AG09309 (cell line): Measurements from ENCODE around the gene EBLN1.
A peak's percentile ranks its signal among the peaks of the same experiment; 100 is the strongest.

Experiments used
- DNase-seq: peaks from one replicate; pipeline ENCODE4 v3.0.0-alpha.2; 2010; ENCODE audit warnings: low read depth
- H3K4me3 ChIP-seq: 2 replicates; pipeline ENCODE4 v1.5.1; 2011; ENCODE audit warnings: mild to moderate bottlenecking, low read depth, low read length, moderate library complexity; ENCODE audit not compliant: control insufficient read depth
- TF ChIP-seq, protein P1 (sequence below): IDR thresholded peaks from 2 replicates; pipeline ENCODE4 v1.5.1; 2011; ENCODE audit warnings: mild to moderate bottlenecking, low read depth, low read length, inconsistent platforms; ENCODE audit not compliant: insufficient read depth, control insufficient read depth; ENCODE audit errors: missing control alignments

The EBLN1 gene

DNA sequence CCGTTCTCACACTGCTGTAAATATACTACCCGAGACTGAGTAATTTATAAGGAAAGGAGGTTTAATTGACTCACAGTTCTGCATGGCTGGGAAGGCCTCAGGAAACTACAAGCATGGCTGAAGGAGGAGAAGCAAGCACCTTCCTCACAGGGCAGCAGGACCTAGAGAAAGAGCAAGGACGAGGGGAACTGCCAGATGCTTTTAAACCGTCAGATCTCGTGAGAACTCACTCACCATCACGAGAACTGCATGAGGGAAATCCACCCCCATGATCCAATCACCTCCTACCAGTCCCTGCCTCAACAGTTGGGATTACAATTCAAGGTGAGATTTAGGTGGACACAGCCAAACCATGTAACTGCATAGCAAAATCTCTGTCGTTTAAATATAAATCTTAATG, at the start of gene EBLN1:
EBLN1 (minus strand) TSS at position 174 of the 400 bp plus-strand sequence. CDS start 8,032 bp downstream, outside the sequence.
- no peak for DNase-seq
- TF ChIP-seq, protein P1, sequence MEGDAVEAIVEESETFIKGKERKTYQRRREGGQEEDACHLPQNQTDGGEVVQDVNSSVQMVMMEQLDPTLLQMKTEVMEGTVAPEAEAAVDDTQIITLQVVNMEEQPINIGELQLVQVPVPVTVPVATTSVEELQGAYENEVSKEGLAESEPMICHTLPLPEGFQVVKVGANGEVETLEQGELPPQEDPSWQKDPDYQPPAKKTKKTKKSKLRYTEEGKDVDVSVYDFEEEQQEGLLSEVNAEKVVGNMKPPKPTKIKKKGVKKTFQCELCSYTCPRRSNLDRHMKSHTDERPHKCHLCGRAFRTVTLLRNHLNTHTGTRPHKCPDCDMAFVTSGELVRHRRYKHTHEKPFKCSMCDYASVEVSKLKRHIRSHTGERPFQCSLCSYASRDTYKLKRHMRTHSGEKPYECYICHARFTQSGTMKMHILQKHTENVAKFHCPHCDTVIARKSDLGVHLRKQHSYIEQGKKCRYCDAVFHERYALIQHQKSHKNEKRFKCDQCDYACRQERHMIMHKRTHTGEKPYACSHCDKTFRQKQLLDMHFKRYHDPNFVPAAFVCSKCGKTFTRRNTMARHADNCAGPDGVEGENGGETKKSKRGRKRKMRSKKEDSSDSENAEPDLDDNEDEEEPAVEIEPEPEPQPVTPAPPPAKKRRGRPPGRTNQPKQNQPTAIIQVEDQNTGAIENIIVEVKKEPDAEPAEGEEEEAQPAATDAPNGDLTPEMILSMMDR = no peak
- H3K4me3 ChIP-seq = no peak within 1 kb of the TSS

DNA sequence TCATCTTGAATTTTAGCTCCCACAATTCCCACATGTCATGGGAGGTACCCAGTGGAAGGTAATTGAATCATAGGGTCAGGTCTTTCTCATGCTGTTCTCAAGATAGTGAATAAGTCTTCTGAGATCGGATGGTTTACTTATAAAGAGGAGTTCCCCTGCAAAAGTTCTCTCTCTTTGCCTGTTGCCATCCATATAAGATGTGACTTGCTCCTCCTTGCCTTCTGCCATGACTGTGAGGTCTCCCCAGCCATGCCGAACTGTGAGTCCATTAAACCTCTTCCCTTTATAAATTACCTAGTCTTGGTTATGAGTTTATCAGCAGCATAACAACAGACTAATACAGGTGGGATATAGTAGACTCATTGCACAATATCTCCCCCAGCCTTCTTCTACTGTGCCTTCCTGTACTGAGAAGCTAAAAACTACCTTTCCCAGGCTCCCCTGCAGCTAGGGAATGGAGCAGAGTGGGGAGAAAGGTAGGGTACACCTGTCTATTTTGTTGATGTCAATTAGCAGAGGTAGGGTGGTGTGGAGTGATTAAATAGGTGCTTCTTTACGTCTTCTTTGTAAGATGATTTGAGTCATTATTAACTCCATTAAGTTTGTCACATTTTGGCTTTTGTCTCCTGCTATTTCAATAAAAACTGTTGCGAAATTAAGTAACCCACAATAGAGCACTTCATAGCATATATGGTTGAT, 48.2 kb upstream of the EBLN1 start:
- TF ChIP-seq, protein P1 = no peak
- H3K4me3 ChIP-seq = no peak overlapping the region
- no peak for DNase-seq

DNA sequence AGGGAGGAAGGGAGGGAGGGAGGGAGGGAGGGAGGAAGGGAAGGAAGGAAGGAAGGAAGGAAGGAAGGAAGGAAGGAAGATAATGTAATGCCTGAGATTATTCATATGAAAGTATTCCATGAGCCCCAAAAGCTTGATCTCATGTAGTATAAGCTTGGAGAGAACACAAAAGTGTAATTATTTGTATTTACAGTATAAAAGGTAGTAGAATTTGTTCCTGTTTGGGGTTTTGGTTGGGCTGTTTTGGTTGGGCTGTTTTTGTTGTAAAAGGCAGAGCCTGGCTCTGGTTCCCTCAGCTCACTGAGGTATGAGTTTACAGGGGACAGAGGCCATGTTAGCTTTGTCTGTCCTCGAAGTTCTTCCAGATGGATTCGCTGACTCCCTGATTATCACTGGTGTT, 45.3 kb upstream of the EBLN1 start:
- TF ChIP-seq, protein P1 = no peak
- no peak overlapping the region for H3K4me3 ChIP-seq
- no peak for DNase-seq

DNA sequence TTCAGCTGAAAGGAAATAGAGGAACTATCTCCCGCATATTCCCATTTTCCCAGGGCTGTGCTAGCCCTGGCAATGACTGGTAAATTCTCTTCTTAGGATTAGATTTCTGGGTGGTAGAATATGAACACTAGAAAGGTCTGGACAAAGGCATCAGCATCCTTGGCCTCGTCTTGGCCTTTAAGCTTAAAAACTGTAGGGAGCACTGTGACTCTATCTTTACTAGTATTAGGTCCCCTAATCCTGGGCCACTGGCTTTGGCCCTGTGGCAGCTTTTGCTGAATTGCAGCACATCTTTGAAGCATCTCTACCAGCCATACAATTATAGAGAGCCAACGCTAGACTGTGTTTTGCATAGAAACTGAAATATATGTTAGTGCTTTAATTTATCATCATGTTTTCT, 41.5 kb upstream of the EBLN1 start:
- H3K4me3 ChIP-seq = no peak overlapping the region
- TF ChIP-seq, protein P1 = no peak
- DNase-seq = no peak

DNA sequence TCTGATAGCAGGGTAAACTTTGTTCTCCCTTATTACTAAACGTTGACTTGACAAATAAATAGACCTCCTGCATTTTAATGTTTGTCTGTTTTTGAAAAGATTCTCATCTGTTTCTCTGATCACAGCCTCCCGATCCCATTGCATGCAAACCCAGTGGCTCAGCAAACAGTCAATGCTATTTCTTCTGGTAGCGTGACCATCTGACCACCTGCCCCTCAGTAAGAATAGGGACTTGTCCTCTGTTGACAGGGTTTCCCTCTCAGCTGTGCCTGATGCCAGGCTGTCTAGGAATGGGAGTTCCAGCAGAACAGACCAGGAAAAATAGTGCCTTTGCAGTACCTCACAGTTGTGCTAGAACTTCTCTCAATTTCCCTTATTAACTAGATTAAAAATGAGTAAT, 40.7 kb upstream of the EBLN1 start:
- TF ChIP-seq, protein P1 = no peak
- DNase-seq = no peak
- no peak overlapping the region for H3K4me3 ChIP-seq

DNA sequence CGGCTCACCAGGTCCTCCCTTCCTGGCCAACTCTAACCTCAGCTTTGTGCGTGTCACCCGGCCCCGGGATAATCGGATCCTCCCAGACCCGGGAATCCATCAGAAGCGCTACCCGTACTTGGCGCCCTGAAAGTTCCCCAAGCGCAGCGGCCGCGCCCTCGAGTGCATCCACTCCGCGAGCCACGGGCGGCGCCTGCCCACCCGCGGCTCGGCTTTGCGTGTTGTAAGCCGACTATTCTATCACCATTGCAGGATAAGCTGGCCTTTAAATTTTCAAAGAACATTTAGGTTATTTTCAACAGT, 35.7 kb upstream of the EBLN1 start:
- no peak overlapping the region; the same call in 1 of the 2 replicates for H3K4me3 ChIP-seq
- no peak for DNase-seq
- TF ChIP-seq, protein P1 = no peak

DNA sequence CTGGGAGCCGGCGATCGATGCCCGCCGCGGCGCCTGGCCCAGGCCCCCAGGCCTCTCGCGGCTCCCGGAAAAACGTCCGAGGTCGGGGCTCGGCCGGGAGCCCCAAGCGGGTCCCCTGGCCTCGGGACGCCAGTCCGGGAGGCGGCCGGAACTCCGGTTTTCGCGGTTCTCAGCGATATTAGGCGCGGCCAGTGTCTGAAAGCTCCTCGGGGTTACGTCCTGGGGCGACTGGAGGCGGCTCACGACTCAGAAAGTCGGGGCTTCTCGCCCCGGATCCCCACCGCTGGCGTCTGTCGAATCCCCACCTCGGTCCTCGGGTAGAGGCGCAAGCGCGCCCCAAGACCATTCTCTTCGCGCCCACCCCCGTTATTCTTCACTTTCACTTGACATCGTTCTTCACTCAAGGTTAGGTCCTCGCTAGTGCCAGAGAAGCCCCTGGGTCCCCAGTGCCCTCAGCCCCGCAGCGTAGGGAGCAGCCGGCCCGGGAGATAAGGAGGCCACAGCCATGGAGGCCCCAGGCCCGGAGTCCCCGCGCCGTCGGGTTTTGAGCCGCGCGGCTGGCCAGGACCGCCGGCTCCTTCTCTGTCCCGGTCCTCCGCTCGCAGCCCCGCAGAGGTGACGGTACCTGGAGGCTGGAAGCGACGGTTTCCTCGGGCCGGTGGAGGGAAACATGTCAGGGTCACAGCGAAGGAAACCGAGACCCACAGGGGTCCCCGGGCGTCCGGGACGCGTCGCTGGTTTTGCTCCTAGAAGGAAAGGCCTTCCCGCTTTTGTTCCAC, 35.2 kb upstream of the EBLN1 start:
- peak overlapping the region; percentile 62 for H3K4me3 ChIP-seq
- TF ChIP-seq, protein P1 = no peak
- DNase-seq = no peak
